SHP77 (cell line): ENCODE measurements around the gene PDP2.

Experiments used
- DNase-seq, 2 experiments: peaks; one replicate each; lab custom pipeline; 2025; lab: John Stamatoyannopoulos, UW

PDP2 gene

DNA sequence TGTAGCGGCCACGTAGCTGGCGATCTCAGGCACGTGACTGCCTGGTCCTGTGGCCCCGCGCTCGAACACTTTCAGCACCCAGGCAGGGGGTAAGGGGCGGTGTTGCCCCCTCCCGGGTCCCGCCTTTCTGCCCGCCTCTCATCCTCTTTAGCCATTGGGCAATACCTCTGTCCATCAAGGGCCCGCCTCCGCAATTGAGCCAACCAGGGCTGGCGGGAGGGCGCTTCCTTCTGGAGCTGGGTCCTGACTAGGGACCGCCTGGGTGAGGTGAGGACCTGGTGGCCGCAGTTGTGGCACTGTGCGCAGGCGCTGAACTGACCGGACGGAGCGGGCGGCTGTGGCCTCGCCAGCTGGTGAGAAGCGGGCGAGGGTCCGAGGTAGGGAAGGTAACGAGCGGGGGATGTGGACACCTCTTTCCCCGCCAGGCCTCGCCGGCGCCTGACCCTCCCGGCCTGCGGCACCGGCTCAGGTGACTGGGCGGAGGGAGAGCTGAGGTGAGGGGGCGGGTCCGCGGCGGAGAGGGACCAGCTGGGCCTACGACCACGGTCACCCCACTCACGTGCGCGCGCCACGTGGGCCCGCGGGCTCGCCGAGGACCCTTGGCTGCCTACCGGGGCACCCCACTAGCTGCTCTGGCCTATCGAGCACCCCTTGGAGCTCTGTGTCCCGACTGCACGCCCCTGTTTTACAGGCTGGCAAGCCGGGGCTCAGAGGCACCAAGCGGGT is at the start of gene PDP2:
TSS of gene PDP2 (plus strand) at position 228 of the 726 bp plus-strand sequence. CDS start 3,770 bp downstream, outside the sequence.
- DNase-seq, result peak; percentile 94 to 97

DNA sequence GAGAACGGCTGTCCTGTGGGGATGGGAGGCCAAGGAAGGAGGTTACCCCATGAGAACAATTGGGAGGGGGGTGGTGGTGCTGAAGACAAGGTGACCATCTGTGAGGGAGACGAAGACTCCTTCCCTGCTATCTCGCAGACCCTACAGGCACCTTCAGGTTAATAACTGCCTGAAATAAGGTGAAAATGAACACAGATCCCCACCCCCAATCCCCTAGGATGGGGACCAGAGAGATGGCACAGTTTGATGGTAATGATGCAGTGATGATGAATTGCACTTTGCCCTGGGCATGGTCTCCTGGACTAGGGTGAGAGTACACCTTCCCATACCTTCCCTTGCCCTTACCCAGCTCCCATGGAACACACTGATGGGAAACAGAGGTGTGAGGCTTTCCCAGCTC is 48.1 kb upstream of the PDP2 start:
- DNase-seq, result no peak

DNA sequence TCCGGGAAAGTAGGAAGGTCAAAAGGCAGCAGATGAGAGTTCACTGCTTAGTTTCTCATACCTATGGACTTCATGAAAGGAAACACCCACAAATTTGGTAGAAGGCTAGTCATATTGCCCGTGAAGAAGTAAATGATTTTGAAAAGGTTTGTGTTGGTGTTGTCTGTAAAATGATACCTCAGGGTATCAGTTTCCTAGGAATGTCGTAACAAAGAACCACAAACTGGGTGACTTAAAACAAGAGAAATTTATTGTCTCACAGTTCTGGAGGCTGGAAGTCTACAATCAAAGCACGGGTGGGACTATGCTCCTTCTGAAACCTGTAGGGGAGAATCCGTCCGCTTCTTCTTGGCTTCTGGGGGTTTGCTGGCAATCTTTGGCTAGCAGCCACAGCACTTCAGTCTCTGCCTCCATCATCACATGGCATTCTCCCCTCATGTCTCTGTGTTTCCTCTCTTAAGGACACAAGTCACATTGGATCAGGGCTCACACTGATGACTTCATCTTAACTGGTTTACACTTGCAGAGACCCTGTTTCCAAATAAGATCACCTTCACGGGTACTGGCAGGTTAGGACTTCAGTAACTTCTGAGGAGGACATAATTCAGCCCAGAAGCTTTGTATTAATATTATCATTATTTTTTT is 47.5 kb upstream of the PDP2 start:
- DNase-seq, result no peak

- no peak for DNase-seq
Observed at GRCh38 chr16:66834746-66835145, 45.6 kb upstream of the PDP2 start.

DNA sequence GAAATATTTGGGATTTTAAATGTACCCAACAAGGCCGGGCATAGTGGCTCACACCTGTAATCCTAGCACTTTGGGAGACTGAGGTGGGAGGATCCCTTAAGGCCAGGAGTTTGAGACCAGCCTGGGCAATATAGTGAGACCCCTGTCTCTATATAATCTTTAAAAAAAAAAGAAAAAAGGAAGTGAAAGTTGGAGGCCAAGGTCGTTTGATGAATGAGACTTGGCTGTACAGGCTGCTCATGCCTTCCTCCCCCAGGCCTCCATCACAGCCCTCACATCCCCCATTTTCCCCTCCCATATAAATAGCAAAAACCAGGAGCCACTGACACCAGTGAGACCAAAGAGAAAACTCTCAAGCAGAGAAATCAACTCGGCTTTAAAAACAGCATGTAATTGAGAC is 39.4 kb upstream of the PDP2 start:
- DNase-seq, result no peak

GRCh38 chr16:66841366-66841765 is 38.9 kb upstream of the PDP2 start:
- DNase-seq, result no peak

DNA sequence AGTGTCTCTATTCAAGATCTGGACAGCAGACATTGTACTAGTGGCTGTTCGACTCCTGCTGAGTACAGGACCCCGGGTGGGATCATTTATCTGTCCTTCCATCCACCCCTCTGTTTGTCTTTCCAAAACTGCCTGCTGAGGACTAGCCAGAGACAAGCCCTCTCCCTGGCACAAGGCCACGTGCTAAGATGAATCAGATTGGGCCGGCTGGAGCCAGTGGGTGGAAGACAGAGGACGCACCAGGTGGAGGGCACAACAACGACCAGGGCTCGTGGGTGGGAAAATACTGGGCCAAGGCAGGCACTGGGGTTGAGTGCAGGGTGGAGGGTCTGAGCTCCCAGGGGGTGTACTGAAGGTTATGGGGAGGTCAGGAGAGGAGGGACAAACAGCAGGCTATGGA is 37.5 kb upstream of the PDP2 start:
- DNase-seq, result peak in 1 of 2 experiments; percentile 6

DNA sequence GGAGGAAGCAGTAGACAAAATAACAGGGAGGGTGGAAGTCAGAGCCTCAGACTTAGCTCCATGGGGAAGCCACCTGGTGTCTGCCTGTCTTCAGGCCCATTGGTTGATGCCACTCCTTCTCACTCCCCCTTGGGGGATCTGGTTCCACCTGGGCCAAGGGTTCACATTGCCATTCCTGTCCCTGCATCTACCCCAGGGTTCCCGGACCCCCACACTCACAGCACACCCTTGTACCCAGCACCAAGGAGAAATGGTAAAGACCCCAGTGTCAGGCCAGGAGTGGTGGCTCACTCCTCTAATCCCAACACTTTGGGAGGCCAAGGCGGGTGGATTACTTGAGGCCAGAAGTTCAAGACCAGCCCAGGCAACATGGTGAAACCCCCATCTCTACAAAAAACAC is 37.1 kb upstream of the PDP2 start:
- DNase-seq, result no peak

- no peak for DNase-seq
Observed at GRCh38 chr16:66844009-66844341, 36.3 kb upstream of the PDP2 start.

DNA sequence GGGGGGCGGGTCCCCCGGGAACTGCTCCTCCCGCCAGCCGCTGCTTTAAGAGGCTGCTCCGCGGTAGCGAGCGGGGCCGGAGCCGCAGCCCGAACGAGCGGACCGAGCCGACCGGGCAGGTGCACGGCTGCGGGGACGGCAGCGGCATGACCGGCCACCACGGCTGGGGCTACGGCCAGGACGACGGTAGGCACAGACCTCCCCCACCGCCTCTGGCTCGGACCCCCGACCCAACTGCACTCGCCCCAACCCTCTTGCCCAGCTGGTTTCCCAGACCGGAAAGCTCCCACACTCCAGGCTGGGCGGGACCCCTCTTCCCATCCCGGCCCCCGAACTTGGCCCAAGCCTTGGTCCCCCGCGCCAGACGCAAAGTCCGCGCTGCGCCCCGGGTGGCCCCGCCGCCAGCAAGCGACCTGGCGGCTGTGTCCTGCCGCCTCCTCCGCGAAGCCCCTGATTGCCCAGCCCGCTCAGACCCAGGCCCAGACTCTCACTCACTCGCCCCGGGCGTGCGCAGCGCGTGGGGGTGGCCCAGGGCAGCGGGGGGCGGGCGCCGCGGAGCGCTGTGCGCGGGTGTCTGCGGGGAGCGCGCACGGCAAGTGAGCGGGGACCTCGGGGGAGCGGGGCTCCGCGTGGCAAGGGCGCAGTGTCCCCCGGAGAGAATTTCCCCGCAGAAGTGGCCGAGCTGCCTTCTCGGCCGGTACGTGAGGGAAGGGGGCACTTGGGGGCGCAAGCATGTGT is 35.8 kb upstream of the PDP2 start, which contains the start of gene CA7:
TSS of gene CA7 (plus strand) at position 73 of the 738 bp plus-strand sequence. CDS start at position 147, 74 bp downstream.
- no peak for DNase-seq

DNA sequence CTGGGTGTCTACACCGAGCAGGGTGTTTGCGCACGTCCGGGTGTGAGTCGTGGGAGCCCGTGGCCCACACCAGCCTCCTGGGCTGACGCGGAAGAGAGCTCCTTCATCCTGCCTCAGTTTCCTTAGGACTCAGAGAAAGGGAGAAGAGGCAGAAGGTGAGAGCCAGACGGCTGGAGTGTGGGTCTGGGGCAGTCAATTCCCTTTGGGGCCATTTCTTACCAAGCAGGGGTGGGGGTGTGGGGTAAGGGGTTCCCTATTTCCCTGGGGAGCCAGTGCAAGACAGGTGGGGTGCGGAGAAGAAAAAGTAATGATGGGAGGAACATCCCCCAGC is 35.3 kb upstream of the PDP2 start:
- DNase-seq, result no peak

DNA sequence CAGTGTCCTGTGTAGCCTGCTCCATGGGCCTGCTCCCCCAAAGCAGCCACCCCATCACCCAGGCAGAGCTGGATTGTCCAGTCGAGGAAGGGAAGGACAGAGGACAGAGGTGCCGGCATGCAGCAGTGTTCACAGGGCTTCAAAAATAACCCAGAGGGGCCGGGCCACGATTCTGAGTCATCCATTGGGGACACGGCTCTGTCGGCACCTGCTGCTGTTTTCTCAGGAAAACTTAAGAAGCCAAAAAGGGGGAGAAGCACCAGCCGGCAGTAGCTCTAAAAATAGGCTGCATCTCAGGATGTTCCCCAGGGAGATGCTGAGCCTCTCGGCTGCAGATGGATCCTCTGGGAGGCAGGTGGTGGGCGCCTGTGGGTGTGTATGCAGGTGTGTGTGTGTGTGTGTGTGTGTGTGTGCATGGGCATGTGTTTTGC is 34.5 kb upstream of the PDP2 start:
- DNase-seq, result no peak

DNA sequence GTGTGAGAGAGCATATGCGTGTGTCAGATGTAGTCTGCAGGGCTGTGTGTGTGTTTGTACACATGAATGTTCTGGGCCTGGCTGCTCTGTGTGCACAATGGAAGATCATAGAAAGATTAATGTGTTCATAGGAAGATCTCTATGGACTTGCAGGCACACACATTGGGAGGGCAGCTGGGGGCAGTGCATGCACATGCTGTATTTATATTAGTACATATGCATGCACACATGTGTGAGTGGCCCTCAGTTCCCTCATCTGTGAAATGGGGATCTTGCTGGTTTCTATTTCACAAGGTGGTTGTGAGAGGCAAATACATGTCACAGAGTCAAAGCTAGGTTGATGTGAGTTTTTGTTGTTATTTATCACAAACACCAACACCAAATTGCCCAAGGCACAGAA is 34.0 kb upstream of the PDP2 start:
- no peak for DNase-seq

DNA sequence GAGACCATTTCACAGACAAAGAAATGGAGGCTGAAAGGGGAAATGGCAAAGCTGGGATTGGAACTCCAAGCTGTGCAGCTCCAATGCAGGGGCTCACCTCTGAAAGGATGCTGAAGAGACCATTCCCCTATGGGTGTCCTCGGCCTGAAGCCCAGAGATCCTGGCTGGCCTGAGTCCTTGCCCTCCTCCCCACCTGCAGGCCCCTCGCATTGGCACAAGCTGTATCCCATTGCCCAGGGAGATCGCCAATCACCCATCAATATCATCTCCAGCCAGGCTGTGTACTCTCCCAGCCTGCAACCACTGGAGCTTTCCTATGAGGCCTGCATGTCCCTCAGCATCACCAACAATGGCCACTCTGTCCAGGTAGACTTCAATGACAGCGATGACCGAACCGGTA is 33.5 kb upstream of the PDP2 start:
- no peak for DNase-seq

- no peak for DNase-seq
Observed at GRCh38 chr16:66847533-66848067, 32.7 kb upstream of the PDP2 start.

DNA sequence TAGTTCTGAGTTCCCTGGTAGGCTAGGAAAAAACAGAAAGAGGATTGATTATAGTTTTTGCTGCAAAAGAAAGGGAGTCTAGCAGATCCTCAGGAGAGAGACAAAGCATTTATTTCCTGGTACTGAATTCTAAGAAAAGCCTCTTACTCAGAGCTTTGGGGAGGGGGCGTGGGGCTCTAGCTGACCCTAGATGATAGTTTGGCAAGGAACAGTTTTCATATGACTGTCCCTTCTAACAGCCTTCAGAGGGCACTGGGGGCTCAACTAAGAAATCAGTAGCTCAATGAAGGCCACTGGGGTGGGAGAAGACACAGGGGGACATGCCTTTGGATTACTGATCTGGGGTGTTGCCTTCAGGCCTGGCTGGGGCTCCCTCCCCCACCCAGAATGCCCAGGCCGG is 32.1 kb upstream of the PDP2 start:
- no peak for DNase-seq

GRCh38 chr16:66849021-66849420 is 31.3 kb upstream of the PDP2 start:
- no peak for DNase-seq

DNA sequence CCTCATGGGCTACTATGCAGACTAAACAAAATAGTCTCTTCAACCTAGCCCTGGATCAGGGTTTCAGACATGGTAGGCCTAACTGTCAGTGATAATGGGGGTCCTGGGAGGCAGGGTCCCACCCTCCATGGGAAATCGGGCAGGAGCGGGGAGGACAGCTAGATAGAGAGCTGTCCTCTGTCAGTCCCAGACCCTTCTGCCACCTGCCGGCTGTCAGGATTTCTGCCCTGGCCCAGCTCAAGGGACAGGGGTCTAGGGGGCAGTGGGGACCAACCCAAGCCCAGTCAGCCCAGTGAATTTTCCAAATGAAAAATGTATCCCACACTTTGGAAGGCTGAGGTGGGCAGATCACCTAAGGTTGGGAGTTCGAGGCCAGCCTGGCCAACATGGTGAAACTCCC is 30.8 kb upstream of the PDP2 start:
- no peak for DNase-seq

GRCh38 chr16:66850115-66850815 is 30.1 kb upstream of the PDP2 start:
- DNase-seq, result no peak

GRCh38 chr16:66851166-66851964 is 28.9 kb upstream of the PDP2 start:
- DNase-seq, result no peak
